A204.1 (cell line): ENCODE measurements around the gene TENM4.
"Not testable (repeated sequence)": the region's sequence is repeated elsewhere in the genome, so short reads cannot be mapped to it uniquely, and the experiment has no call there.

Experiments used
- FAIRE-seq: peaks from 2 replicates; lab custom pipeline; 2012; peaks lifted over from hg19 to GRCh38; lab: Jason Lieb, UNC

Gene TENM4

GRCh38 chr11:78879094-78879980 is 561.5 kb downstream of the TENM4 start:
- not testable (repeated sequence) for FAIRE-seq

- FAIRE-seq: no peak
Observed at GRCh38 chr11:78878631-78879030, 562.2 kb downstream of the TENM4 start.

- FAIRE-seq: no peak
Observed at GRCh38 chr11:78876676-78877075, 564.2 kb downstream of the TENM4 start.

GRCh38 chr11:78870655-78871054 is 570.2 kb downstream of the TENM4 start:
- FAIRE-seq: no peak

- FAIRE-seq: no peak
Observed at GRCh38 chr11:78869293-78869692, 571.5 kb downstream of the TENM4 start.

- FAIRE-seq: no peak
Observed at GRCh38 chr11:78868563-78868962, 572.3 kb downstream of the TENM4 start.

- no peak for FAIRE-seq
Observed at GRCh38 chr11:78860720-78861422, 580.0 kb downstream of the TENM4 start.

GRCh38 chr11:78857688-78858087 is 583.1 kb downstream of the TENM4 start:
- no peak for FAIRE-seq

- FAIRE-seq: no peak
Observed at GRCh38 chr11:78856211-78856610, 584.6 kb downstream of the TENM4 start.

- no peak for FAIRE-seq
Observed at GRCh38 chr11:78855116-78855515, 585.7 kb downstream of the TENM4 start.

- FAIRE-seq: no peak
Observed at GRCh38 chr11:78853521-78853920, 587.3 kb downstream of the TENM4 start.

GRCh38 chr11:78851878-78852586 is 588.8 kb downstream of the TENM4 start:
- FAIRE-seq: no peak

GRCh38 chr11:78850078-78850477 is 590.8 kb downstream of the TENM4 start:
- no peak for FAIRE-seq

- no peak for FAIRE-seq
Observed at GRCh38 chr11:78846269-78846668, 594.6 kb downstream of the TENM4 start.

- no peak for FAIRE-seq
Observed at GRCh38 chr11:78845496-78845895, 595.3 kb downstream of the TENM4 start.

- no peak for FAIRE-seq
Observed at GRCh38 chr11:78841456-78842060, 599.3 kb downstream of the TENM4 start.

- no peak for FAIRE-seq
Observed at GRCh38 chr11:78840623-78841022, 600.2 kb downstream of the TENM4 start.

GRCh38 chr11:78840200-78840599 is 600.6 kb downstream of the TENM4 start:
- no peak for FAIRE-seq

- no peak for FAIRE-seq
Observed at GRCh38 chr11:78838417-78838816, 602.4 kb downstream of the TENM4 start.

- FAIRE-seq: no peak
Observed at GRCh38 chr11:78835646-78836045, 605.2 kb downstream of the TENM4 start.

- FAIRE-seq: no peak
Observed at GRCh38 chr11:78834886-78835285, 605.9 kb downstream of the TENM4 start.

- FAIRE-seq: no peak
Observed at GRCh38 chr11:78833237-78833636, 607.6 kb downstream of the TENM4 start.
